Rectal smooth muscle tissue (tissue), 1 donor: Measurements from ENCODE around the gene SLCO1B1.

Experiments
- H3K27ac ChIP-seq: one replicate; pipeline ENCODE4 v1.7.0; 2013; ENCODE audit warnings: low read depth, low read length, inconsistent platforms
- H3K27me3 ChIP-seq: one replicate; pipeline ENCODE4 v1.7.0; 2013; ENCODE audit warnings: low read length; ENCODE audit not compliant: control insufficient read depth, insufficient read depth
- H3K36me3 ChIP-seq: one replicate; pipeline ENCODE4 v1.7.0; 2013; ENCODE audit warnings: low read length; ENCODE audit not compliant: control insufficient read depth, insufficient read depth
- H3K4me1 ChIP-seq: one replicate; pipeline ENCODE4 v1.7.0; 2013; ENCODE audit warnings: low read length; ENCODE audit not compliant: control insufficient read depth, insufficient read depth
- H3K4me3 ChIP-seq: one replicate; pipeline ENCODE4 v1.7.0; 2013; ENCODE audit warnings: low read length
- H3K9ac ChIP-seq: one replicate; pipeline ENCODE4 v1.7.0; 2013; ENCODE audit warnings: low read length

SLCO1B1 gene

GRCh38 chr12:21239866-21240265 lies 108.9 kb downstream of the SLCO1B1 start:
- H3K27me3 ChIP-seq = no peaks in the 10 kb centered on the region
- no peaks in the 10 kb centered on the region for H3K36me3 ChIP-seq
- no peak overlapping the region for H3K4me3 ChIP-seq
- no peak overlapping the region for H3K9ac ChIP-seq
- no peaks in the 10 kb centered on the region for H3K4me1 ChIP-seq
- no peak overlapping the region for H3K27ac ChIP-seq

GRCh38 chr12:21248679-21249078 lies 117.7 kb downstream of the SLCO1B1 start:
- Histone ChIP-seq H3K9ac (no peak overlapping the region), H3K4me3 (no peak overlapping the region), H3K27ac (no peak overlapping the region), H3K4me1 (no peaks in the 10 kb centered on the region), H3K36me3 (no peaks in the 10 kb centered on the region), H3K27me3 (no peaks in the 10 kb centered on the region)

DNA sequence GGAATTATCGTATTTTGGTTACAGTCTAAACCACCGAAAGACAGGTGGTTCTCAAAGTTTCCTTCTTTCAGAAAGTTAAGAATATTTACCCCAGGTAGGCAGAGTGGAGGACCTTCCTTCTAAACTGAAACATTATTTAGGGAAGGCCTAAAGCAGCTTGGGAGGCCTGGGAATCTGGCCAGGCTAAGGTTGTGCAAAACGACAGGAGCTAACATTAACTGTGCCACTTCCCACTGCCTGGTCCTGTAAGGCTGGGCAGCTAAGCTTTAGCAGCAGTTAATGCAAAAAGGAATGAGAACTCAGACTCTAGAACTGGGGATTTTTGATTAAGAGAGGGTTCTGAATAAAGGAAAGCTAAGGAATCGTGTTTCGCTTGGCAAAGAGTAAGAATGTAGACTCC lies 121.1 kb downstream of the SLCO1B1 start:
- Histone ChIP-seq H3K27ac (no peak overlapping the region), H3K27me3 (no peaks in the 10 kb centered on the region), H3K4me1 (no peaks in the 10 kb centered on the region), H3K36me3 (no peaks in the 10 kb centered on the region), H3K9ac (no peak overlapping the region), H3K4me3 (no peak overlapping the region)

GRCh38 chr12:21257172-21257571 lies 126.2 kb downstream of the SLCO1B1 start:
- Histone ChIP-seq H3K36me3 (no peaks in the 10 kb centered on the region), H3K4me3 (no peak overlapping the region), H3K9ac (no peak overlapping the region), H3K4me1 (no peaks in the 10 kb centered on the region), H3K27me3 (no peaks in the 10 kb centered on the region), H3K27ac (no peak overlapping the region)

DNA sequence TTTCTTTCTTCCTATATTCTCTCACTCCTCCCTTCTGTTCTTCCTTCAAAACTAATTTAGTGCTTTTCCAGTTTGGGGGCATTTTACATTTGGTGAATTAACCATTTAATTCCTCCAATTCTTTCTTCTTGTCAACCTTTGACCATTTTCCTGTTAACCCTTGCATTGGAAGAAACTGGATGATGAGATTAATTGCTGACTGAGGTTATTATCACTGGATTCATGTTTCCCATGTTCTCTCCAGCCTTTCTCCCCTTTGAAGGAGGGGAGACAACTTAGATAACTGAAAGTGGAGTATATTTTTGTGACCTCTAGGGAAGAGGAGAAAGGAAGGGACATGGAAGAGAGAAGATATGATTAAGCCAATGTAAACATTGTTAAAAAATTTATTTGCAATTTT lies 133.2 kb downstream of the SLCO1B1 start:
- Histone ChIP-seq H3K27me3 (no peaks in the 10 kb centered on the region), H3K36me3 (no peaks in the 10 kb centered on the region), H3K9ac (no peak overlapping the region), H3K4me1 (no peaks in the 10 kb centered on the region), H3K27ac (no peak overlapping the region), H3K4me3 (no peak overlapping the region)

- Histone ChIP-seq H3K36me3 (no peaks in the 10 kb centered on the region), H3K4me1 (no peaks in the 10 kb centered on the region), H3K27ac (no peak overlapping the region), H3K9ac (no peak overlapping the region), H3K27me3 (no peaks in the 10 kb centered on the region), H3K4me3 (no peak overlapping the region)
Observed at GRCh38 chr12:21265932-21266331, 134.9 kb downstream of the SLCO1B1 start.

DNA sequence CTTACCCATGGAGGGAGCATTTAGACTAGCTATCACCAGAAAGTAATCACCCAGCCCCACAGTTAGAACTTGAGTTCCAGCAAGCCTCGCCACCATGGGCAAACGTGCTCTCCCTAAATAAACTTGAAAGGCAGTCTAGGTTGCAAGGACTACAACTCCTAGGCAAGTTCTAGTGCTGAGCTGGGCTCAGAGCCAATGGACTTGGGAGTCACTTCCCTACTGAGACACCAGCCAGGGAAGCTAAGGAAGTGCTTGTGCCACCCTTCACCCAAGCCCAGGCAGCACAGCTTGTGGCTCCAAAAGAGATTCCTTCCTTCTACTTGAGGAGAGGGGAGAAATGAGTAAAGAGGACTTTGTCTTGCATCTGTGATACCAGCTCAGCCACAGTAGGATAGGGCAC lies 145.8 kb downstream of the SLCO1B1 start:
- no peak overlapping the region for H3K4me3 ChIP-seq
- H3K27ac ChIP-seq = no peak overlapping the region
- no peaks in the 10 kb centered on the region for H3K36me3 ChIP-seq
- H3K4me1 ChIP-seq = no peaks in the 10 kb centered on the region
- H3K9ac ChIP-seq = no peak overlapping the region
- no peaks in the 10 kb centered on the region for H3K27me3 ChIP-seq
